ACHN (cell line): ENCODE measurements around the gene CETN2.

ENCODE experiments used
- DNase-seq: peaks from one replicate; pipeline ENCODE4 v3.0.0-alpha.2; 2015
- in situ Hi-C: cut with HindIII; loops from 2 replicates; pipeline ENCODE4 v1.10.0; 2017; ENCODE audit warnings: low sequenced_read_pairs, low pct_ligation_motif_present, low pct_unique_long_range_greater_than_20kb

CETN2 gene

GRCh38 chrX:152830312-152831305 lies at the start of gene CETN2, which contains the start of gene NSDHL:
Gene CETN2, minus strand, starts transcription at chrX:152830757. Its CDS starts 47 bp downstream, at chrX:152830710.
Gene NSDHL, plus strand, starts transcription at chrX:152831063. Its CDS starts 15,262 bp downstream, at chrX:152846325.
- DNase-seq = peak; percentile 86
- in situ Hi-C loops = no loop called here

- DNase-seq = peak; percentile 0
- in situ Hi-C loops = no loop called here
Measured at GRCh38 chrX:152878976-152879755, 48.6 kb upstream of the CETN2 start.

- DNase-seq = no peak
- in situ Hi-C loops = no loop called here
Measured at GRCh38 chrX:152876931-152877840, 46.6 kb upstream of the CETN2 start.

- no peak for DNase-seq
- in situ Hi-C loops = no loop called here
Measured at GRCh38 chrX:152873361-152873760, 42.8 kb upstream of the CETN2 start.

- DNase-seq = no peak
- in situ Hi-C loops = no loop called here
Measured at GRCh38 chrX:152872522-152872921, 42.0 kb upstream of the CETN2 start.

- in situ Hi-C loops = no loop called here
Measured at GRCh38 chrX:152871260-152871659, 40.7 kb upstream of the CETN2 start.

GRCh38 chrX:152869972-152870371 lies 39.4 kb upstream of the CETN2 start:
- in situ Hi-C loops = no loop called here
- DNase-seq = no peak

More at GRCh38 chrX:152871260-152871659, 40.7 kb upstream of the CETN2 start:
- DNase-seq = no peak

GRCh38 chrX:152866386-152866785 lies 35.8 kb upstream of the CETN2 start:
- in situ Hi-C loops = no loop called here
- DNase-seq = no peak

- DNase-seq = no peak
Measured at GRCh38 chrX:152865232-152865920, 34.8 kb upstream of the CETN2 start.

GRCh38 chrX:152861826-152862225 lies 31.3 kb upstream of the CETN2 start:
- DNase-seq = no peak
- in situ Hi-C loops = no loop called here

More at GRCh38 chrX:152865232-152865920, 34.8 kb upstream of the CETN2 start:
- in situ Hi-C loops = no loop called here

- peak; percentile 4 for DNase-seq
Measured at GRCh38 chrX:152861116-152861515, 30.6 kb upstream of the CETN2 start.

GRCh38 chrX:152853986-152854385 lies 23.4 kb upstream of the CETN2 start:
- DNase-seq = no peak
- in situ Hi-C loops = no loop called here

More at GRCh38 chrX:152861116-152861515, 30.6 kb upstream of the CETN2 start:
- in situ Hi-C loops = no loop called here

- in situ Hi-C loops = no loop called here
Measured at GRCh38 chrX:152850465-152850864, 19.9 kb upstream of the CETN2 start.

GRCh38 chrX:152847281-152847680 lies 16.7 kb upstream of the CETN2 start:
- in situ Hi-C loops = no loop called here
- DNase-seq = no peak

More at GRCh38 chrX:152850465-152850864, 19.9 kb upstream of the CETN2 start:
- no peak for DNase-seq

GRCh38 chrX:152845618-152846240 lies 15.2 kb upstream of the CETN2 start:
- in situ Hi-C loops = no loop called here

GRCh38 chrX:152844256-152844655 lies 13.7 kb upstream of the CETN2 start:
- in situ Hi-C loops = no loop called here
- no peak for DNase-seq

More at GRCh38 chrX:152845618-152846240, 15.2 kb upstream of the CETN2 start:
- DNase-seq = no peak

GRCh38 chrX:152843852-152844251 lies 13.3 kb upstream of the CETN2 start:
- no peak for DNase-seq
- in situ Hi-C loops = no loop called here
